Esophagus muscularis mucosa (tissue), 3 donors: ENCODE results near the gene FRS3.

ENCODE experiments used
- POLR2A ChIP-seq: fragments of 450-650 bp; IDR thresholded peaks from one replicate; pipeline ENCODE4 v1.6.1; 2017; ENCODE audit warnings: antibody characterized with exemption, moderate library complexity, mild to moderate bottlenecking, low read depth
- TF ChIP-seq, protein P1 (sequence below), 3 experiments: fragments of 200-600 bp in 2 of 3; fragments of 450-650 bp in 1 of 3; sonication (generic) in 2 of 3; IDR thresholded peaks; one replicate each; pipeline ENCODE4 v1.5.1; 2017 to 2019; ENCODE audit warnings: antibody characterized with exemption in 3 of 3, mild to moderate bottlenecking in 2 of 3, moderate library complexity in 1 of 3

DNA sequence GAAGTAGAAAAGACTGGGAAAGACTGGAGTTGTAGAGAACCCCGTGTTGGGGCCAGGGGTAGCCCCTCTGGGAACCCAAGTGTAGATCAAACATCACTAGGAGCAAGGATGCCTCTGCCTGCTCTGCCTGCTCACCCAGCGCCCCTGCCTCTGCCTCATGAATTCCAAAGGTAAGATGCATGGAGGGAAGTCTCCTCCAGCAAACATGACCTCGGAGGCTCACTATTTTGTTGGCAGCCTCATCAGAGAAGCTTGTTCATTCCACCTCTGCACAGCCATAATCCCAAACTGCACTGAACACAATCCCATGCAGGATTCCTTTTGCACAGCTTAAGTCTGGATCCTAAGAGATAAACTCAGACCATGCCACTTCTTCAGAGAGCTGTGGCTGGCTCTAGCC is 4.9 kb downstream of the FRS3 start:
- TF ChIP-seq, protein P1, sequence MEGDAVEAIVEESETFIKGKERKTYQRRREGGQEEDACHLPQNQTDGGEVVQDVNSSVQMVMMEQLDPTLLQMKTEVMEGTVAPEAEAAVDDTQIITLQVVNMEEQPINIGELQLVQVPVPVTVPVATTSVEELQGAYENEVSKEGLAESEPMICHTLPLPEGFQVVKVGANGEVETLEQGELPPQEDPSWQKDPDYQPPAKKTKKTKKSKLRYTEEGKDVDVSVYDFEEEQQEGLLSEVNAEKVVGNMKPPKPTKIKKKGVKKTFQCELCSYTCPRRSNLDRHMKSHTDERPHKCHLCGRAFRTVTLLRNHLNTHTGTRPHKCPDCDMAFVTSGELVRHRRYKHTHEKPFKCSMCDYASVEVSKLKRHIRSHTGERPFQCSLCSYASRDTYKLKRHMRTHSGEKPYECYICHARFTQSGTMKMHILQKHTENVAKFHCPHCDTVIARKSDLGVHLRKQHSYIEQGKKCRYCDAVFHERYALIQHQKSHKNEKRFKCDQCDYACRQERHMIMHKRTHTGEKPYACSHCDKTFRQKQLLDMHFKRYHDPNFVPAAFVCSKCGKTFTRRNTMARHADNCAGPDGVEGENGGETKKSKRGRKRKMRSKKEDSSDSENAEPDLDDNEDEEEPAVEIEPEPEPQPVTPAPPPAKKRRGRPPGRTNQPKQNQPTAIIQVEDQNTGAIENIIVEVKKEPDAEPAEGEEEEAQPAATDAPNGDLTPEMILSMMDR (IDR thresholded peaks at IDR 0.05): no peak
- TF ChIP-seq POLR2A: no peak
